PC-3 (cell line): Measurements from ENCODE around the gene SHISAL2A.

Experiments
- EZH2phosphoT487 ChIP-seq: fragments of 300-600 bp; sonication (generic); IDR thresholded peaks from 2 replicates; pipeline ENCODE4 v1.6.1; 2018; ENCODE audit warnings: mild to moderate bottlenecking, antibody characterized with exemption, low read length, borderline replicate concordance
- TF ChIP-seq, protein P1 (sequence below): fragments of 300-600 bp; sonication (generic); conservative IDR thresholded peaks from 2 replicates; pipeline ENCODE4 v1.5.1; 2017; ENCODE audit warnings: antibody characterized with exemption, low read depth, mild to moderate bottlenecking, low read length

DNA sequence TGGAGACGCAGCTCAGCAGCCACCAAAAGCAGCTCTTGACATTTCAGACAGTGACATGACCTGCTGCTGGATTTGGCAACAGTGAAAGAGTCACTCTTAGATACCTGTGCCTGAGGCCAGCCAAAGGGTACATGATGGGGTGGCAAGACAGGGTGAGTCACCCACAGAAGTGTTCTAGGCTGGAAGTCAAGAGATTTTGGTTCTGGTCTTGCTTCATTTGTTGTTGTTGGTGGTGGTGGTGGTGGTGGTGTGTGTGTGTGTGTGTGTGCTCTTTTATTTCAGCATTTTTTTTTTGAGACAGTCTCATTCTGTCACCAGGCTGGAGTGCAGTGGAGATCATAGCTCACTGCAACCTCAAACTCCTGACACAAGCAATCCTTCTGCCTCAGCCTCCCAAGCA is 25.8 kb downstream of the SHISAL2A start:
- TF ChIP-seq, protein P1, sequence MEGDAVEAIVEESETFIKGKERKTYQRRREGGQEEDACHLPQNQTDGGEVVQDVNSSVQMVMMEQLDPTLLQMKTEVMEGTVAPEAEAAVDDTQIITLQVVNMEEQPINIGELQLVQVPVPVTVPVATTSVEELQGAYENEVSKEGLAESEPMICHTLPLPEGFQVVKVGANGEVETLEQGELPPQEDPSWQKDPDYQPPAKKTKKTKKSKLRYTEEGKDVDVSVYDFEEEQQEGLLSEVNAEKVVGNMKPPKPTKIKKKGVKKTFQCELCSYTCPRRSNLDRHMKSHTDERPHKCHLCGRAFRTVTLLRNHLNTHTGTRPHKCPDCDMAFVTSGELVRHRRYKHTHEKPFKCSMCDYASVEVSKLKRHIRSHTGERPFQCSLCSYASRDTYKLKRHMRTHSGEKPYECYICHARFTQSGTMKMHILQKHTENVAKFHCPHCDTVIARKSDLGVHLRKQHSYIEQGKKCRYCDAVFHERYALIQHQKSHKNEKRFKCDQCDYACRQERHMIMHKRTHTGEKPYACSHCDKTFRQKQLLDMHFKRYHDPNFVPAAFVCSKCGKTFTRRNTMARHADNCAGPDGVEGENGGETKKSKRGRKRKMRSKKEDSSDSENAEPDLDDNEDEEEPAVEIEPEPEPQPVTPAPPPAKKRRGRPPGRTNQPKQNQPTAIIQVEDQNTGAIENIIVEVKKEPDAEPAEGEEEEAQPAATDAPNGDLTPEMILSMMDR: no peak
- TF ChIP-seq EZH2phosphoT487: no peak
